Measurements from ENCODE around the gene GLO1.
A peak's percentile ranks its signal among the peaks of the same experiment; 100 is the strongest.
"Not testable (repeated sequence)": the region's sequence is repeated elsewhere in the genome, so short reads cannot be mapped to it uniquely, and the experiment has no call there.

The GLO1 gene

GRCh38 chr6:38705924-38706323 is 3.0 kb upstream of the GLO1 start:
- no peak for DNase-seq (ENCODE audit: low spot score)

GRCh38 chr6:38703949-38704590 is 1.1 kb upstream of the GLO1 start:
- DNase-seq (ENCODE audit: low spot score) = no peak

GRCh38 chr6:38701551-38701950 is 1.4 kb downstream of the GLO1 start:
- DNase-seq (ENCODE audit: low spot score) = no peak

GRCh38 chr6:38699702-38700101 is 3.2 kb downstream of the GLO1 start:
- DNase-seq (ENCODE audit: low spot score) = not testable (repeated sequence)

DNA sequence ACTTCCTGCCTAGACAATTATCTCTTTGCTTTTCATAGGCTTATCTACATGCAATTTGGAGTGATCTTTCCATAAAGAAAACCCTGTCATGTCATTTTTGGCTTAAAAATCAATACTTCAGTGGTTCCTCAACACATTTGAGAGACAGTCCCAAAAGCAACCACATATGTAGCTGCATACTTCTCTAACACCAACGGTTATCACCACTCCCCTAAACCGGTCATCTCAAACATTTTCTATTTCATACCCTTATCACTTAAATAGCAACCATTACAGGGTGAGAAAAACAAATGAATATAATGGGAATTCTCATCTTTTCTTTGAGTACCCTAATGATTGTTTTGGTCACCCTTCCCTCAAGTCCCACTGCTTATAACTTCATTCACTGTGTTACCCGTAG is 5.1 kb downstream of the GLO1 start:
- no peak for DNase-seq (ENCODE audit: low spot score)

DNA sequence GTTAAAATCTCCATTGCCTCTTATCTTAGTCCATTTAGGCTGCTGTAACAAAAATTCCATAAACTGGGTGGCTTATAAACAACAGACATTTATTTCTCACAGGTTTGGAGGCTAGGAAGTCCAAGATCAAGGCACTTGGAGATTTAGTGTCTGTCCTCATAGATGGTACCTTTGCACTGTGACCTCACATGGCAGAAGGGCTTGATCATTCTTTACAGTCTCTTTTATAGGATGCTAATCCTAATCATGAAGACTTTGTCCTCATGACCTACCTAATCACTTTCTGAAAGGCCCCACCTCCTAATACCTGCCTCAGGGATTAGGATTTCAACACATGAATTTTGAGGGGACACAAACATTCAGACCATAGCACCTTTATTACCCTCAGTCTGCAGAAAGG is 6.6 kb downstream of the GLO1 start:
- no peak for DNase-seq (ENCODE audit: low spot score)

GRCh38 chr6:38695933-38696332 is 7.0 kb downstream of the GLO1 start:
- no peak for DNase-seq (ENCODE audit: low spot score)

DNA sequence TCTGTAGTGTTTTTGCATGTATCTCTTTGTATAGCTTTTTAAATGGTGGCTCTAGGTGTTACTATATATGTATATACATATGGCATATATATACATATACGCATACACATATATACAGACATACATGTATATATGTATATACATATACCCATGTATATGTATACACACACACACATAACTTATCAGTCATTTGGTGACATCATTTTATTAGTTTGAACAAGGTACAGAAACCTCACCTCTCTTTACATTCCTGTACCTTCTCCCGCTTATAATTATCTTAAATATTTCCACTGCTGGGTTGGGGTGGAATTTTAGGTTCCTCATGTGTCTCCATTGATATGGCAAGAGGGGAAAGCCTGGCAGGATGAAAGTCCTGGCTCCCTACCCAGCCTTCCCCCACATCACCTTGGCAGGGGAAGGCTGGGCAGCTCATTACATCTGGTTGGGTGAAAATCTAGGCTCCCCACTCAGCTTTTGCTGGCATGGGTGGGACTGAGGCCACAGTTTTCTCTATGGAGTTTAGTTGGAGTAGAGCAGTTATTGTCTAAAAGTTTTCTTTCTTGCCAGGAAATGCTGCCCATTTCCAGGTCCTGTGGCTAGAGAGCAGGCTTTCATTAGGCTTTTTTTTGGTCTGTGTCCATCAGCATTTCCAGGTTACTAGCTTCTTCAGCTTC is 7.6 kb downstream of the GLO1 start:
- DNase-seq (ENCODE audit: low spot score) = peak; percentile 48

- DNase-seq (ENCODE audit: low spot score) = peak; percentile 18
Measured at GRCh38 chr6:38688579-38689087, 14.3 kb downstream of the GLO1 start.

DNA sequence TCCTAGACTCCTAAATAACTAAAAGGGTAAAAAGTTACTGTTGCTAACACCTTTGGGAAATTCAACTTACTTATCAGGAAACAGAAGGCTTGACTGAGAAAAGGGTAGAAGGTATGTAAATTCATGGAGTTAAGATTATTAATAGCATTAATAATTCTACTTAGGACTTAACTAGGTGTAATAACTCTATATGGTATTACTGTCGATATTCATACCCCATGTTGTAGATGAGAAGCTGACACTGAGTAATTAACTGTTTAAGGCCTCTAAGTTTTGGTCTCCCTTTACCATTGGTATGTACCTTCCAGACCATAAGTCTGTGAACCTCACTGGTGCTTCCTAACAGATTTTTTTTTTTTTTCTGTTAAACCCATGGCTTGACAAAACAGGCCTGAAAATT is 15.4 kb downstream of the GLO1 start:
- DNase-seq (ENCODE audit: low spot score) = no peak

- DNase-seq (ENCODE audit: low spot score) = no peak
Measured at GRCh38 chr6:38687043-38687353, 15.9 kb downstream of the GLO1 start.

DNA sequence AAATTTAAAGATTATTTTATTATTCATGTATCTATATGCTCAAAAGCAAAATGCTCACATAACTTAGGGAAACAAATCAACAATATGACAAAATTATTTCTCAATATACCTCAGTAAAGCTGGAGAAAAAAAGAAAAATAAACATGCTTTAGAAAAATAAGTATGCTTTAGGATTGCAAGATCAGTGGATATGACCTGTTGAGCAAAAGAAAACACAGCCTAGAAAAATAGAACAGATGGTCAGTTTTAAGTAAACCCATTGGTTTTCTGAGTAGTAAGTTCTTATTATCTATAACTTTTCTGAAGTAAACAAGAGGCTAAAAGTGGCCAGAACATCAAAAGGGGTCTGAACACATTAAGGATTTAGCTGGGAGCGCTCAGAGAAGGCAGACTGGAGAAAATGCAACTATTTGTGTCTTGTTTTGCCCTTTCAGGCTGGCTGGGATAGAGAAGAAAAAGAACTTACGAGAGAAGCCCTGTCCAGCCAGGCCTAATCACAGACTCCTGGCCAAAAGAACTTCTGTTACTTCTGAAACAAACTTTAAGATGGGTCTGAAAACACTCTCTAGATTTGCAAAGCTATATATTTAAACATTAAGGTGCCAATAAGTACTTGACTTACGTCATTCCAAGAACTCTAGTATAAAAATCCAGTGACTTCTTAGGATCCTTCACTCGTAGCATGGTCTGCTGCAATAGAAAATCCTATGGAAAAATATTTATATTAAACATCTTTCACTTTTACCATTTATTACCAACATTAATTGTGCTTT is 16.5 kb downstream of the GLO1 start:
- no peak for DNase-seq (ENCODE audit: low spot score)

- no peak for DNase-seq (ENCODE audit: low spot score)
Measured at GRCh38 chr6:38684904-38685303, 18.0 kb downstream of the GLO1 start.

GRCh38 chr6:38684237-38684636 is 18.7 kb downstream of the GLO1 start:
- no peak for DNase-seq (ENCODE audit: low spot score)

GRCh38 chr6:38681850-38682249 is 21.1 kb downstream of the GLO1 start:
- DNase-seq (ENCODE audit: low spot score) = no peak

GRCh38 chr6:38679668-38680067 is 23.3 kb downstream of the GLO1 start:
- DNase-seq (ENCODE audit: low spot score) = no peak

GRCh38 chr6:38678178-38678760 is 24.7 kb downstream of the GLO1 start:
- DNase-seq (ENCODE audit: low spot score) = peak; percentile 23

DNA sequence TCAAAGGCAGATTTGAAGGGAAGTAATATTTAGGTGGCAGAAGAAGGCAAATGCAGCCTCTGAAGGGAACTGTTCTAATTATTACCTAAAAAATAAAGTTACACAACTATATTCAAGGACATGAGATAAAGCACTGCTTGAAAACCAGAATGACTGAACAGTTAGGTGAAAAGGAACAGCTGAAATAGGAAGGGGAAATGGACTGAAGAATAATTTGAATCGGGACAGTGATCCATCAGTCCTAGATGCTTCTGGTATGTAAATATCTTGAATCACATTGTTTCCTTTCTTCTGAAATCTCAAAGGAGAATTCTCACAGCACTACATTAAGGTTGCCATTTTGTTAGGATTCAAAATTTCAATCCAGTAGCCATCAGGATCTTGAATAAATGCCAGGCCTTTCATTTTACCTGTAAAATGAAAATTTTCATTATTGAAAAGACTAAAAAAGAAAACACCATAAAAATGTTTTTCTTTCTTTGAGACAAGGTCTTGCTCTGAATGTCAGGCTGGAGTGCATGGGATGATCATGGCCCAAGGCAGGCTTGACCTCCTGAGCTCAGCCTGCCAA is 25.9 kb downstream of the GLO1 start:
- no peak for DNase-seq (ENCODE audit: low spot score)

- DNase-seq (ENCODE audit: low spot score) = no peak
Measured at GRCh38 chr6:38676236-38676973, 26.5 kb downstream of the GLO1 start.

- DNase-seq (ENCODE audit: low spot score) = no peak
Measured at GRCh38 chr6:38673397-38674165, 29.4 kb downstream of the GLO1 start.

- peak; percentile 47 for DNase-seq (ENCODE audit: low spot score)
Measured at GRCh38 chr6:38671885-38672467, 31.0 kb downstream of the GLO1 start.

Measured in Ammon's horn (tissue), 1 donor.